Astrocyte (in vitro differentiated cells and primary cell): Measurements from ENCODE around the gene DELE1. TPM values are rescaled to one million over a fixed set of nuclear protein-coding genes. Genes with fewer than 3 reads are reported as not detected.
A peak's percentile ranks its signal among the peaks of the same experiment; 100 is the strongest.

ENCODE experiments used
- DNase-seq: peaks from one replicate; pipeline ENCODE4 v3.0.0-alpha.2; 2010; ENCODE audit warnings: low read depth
- FAIRE-seq: peaks from 2 replicates; lab custom pipeline; 2011; peaks lifted over from hg19 to GRCh38; lab: Jason Lieb, UNC
- H2AFZ ChIP-seq: 2 replicates; pipeline ENCODE4 v1.6.0; 2012; ENCODE audit warnings: low read depth, low read length, inconsistent platforms
- H3K27ac ChIP-seq: 2 replicates; pipeline ENCODE4 v1.5.1; 2011; ENCODE audit warnings: low read depth, low read length, inconsistent platforms
- H3K27me3 ChIP-seq: 2 replicates; pipeline ENCODE4 v1.6.0; 2011; ENCODE audit warnings: low read length, inconsistent platforms; ENCODE audit not compliant: insufficient read depth
- H3K36me3 ChIP-seq: 2 replicates; pipeline ENCODE4 v1.5.1; 2011; ENCODE audit warnings: low read length, inconsistent platforms; ENCODE audit not compliant: insufficient read depth
- H3K4me1 ChIP-seq: 2 replicates; pipeline ENCODE4 v1.5.1; 2011; ENCODE audit warnings: low read length, inconsistent platforms; ENCODE audit not compliant: insufficient read depth
- H3K4me2 ChIP-seq: 2 replicates; pipeline ENCODE4 v1.6.0; 2012; ENCODE audit warnings: low read length, inconsistent platforms
- H3K4me3 ChIP-seq: 2 replicates; pipeline ENCODE4 v1.5.1; 2011; ENCODE audit warnings: low read depth, mild to moderate bottlenecking, low read length, inconsistent platforms; ENCODE audit not compliant: insufficient read depth
- H3K79me2 ChIP-seq: 2 replicates; pipeline ENCODE4 v1.6.0; 2012; ENCODE audit warnings: mild to moderate bottlenecking, low read length, inconsistent platforms; ENCODE audit not compliant: insufficient read depth
- H3K9ac ChIP-seq: 2 replicates; pipeline ENCODE4 v1.6.0; 2012; ENCODE audit warnings: mild to moderate bottlenecking, low read length, inconsistent platforms
- H3K9me3 ChIP-seq: 2 replicates; pipeline ENCODE4 v1.5.1; 2012; ENCODE audit warnings: low read depth, mild to moderate bottlenecking, low read length, inconsistent platforms; ENCODE audit not compliant: insufficient read depth
- H4K20me1 ChIP-seq: 2 replicates; pipeline ENCODE4 v1.6.0; 2012; ENCODE audit warnings: low read length, inconsistent platforms; ENCODE audit not compliant: insufficient read depth
- H3K27ac Mint-ChIP-seq: one replicate; pipeline ENCODE4 v1.8.0; 2021; ENCODE audit warnings: mild to moderate bottlenecking, mixed read lengths; ENCODE audit not compliant: unreplicated experiment
- H3K27me3 Mint-ChIP-seq: one replicate; pipeline ENCODE4 v1.8.0; 2021; ENCODE audit warnings: low read depth, mixed read lengths; ENCODE audit not compliant: unreplicated experiment
- H3K36me3 Mint-ChIP-seq: one replicate; pipeline ENCODE4 v1.8.0; 2021; ENCODE audit warnings: low read depth, mixed read lengths; ENCODE audit not compliant: unreplicated experiment
- H3K4me1 Mint-ChIP-seq: one replicate; pipeline ENCODE4 v1.8.0; 2021; ENCODE audit warnings: low read depth, mixed read lengths; ENCODE audit not compliant: unreplicated experiment
- H3K4me3 Mint-ChIP-seq: one replicate; pipeline ENCODE4 v1.8.0; 2021; ENCODE audit warnings: mild to moderate bottlenecking, moderate library complexity, mixed read lengths; ENCODE audit not compliant: unreplicated experiment
- H3K9me3 Mint-ChIP-seq: one replicate; pipeline ENCODE4 v1.8.0; 2021; ENCODE audit warnings: mild to moderate bottlenecking, mixed read lengths; ENCODE audit not compliant: unreplicated experiment
- EZH2 ChIP-seq: IDR thresholded peaks from 2 replicates; pipeline ENCODE4 v1.6.1; 2012; ENCODE audit warnings: mild to moderate bottlenecking, low read length, inconsistent platforms; ENCODE audit not compliant: insufficient read depth
- total RNA-seq: library from RNA; stranded (reverse); gene quantifications from 2 replicates; pipeline ENCODE4 v1.2.1, GENCODE V29; 2021
- TF ChIP-seq, protein P1 (sequence below): IDR thresholded peaks from 2 replicates; pipeline ENCODE4 v1.5.1; 2011; ENCODE audit warnings: low read depth, mild to moderate bottlenecking, inconsistent platforms, low read length, moderate library complexity; ENCODE audit not compliant: insufficient read depth

The DELE1 gene
- total RNA-seq, 1 donor from 2014 or later = 37.6 TPM

DNA sequence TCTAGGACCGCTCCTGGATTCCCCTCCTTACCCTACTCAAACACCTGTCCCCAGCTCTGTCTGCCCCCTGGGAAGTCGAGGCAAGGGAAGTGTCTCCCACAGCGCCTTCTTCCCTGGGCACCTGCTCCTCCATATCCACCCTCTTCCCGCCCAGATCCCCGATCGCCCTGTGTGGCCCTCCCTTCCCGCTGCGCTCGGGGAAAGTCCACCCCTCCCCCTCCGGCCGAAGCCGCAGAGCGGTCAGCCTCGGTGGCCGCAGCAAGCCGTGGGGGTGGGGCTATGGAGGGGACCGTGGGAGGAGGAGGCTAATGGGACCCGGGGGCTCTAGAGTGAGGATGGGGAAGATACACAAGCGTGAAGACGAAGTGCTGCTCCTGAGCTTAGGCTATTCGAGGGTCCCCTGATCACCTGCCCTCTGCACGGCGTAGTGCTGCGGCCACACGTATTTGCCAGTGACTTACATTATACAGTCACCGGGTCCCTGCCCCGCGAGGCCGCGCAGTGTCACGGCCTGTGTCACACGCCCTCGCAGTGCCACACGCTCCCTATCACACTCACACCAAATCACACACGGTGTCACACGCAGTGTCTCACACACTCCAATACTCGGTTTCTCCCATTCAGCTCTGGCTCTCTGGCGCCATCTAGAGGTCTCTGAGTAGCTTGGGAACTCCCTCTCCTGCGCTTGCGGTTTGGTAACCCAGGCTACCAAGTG lies 44.8 kb upstream of the DELE1 start:
- peak overlapping the region; percentile 41 for H3K9ac ChIP-seq
- H3K4me2 ChIP-seq = peak overlapping the region; percentile 96
- FAIRE-seq = peak; percentile 80
- H3K27ac ChIP-seq = no peak overlapping the region
- peaks cover 4% of the 10 kb centered on the region for H3K36me3 Mint-ChIP-seq
- H3K27ac Mint-ChIP-seq = peak overlapping the region; percentile 59
- H3K27me3 ChIP-seq = peaks cover 67% of the 10 kb centered on the region
- H3K4me3 ChIP-seq = peak overlapping the region; percentile 46
- peak overlapping the region; percentile 79 for H3K4me3 Mint-ChIP-seq
- peak; percentile 61 for DNase-seq
- peaks cover 45% of the 10 kb centered on the region for H3K27me3 Mint-ChIP-seq
- H3K9me3 ChIP-seq = no peaks in the 10 kb centered on the region
- H2AFZ ChIP-seq = peak overlapping the region; percentile 65
- no peaks in the 10 kb centered on the region for H3K9me3 Mint-ChIP-seq
- peaks cover 19% of the 10 kb centered on the region for H4K20me1 ChIP-seq
- peaks cover 32% of the 10 kb centered on the region for H3K4me1 Mint-ChIP-seq
- no peaks in the 10 kb centered on the region for H3K36me3 ChIP-seq
- TF ChIP-seq EZH2 = no peak
- TF ChIP-seq, protein P1, sequence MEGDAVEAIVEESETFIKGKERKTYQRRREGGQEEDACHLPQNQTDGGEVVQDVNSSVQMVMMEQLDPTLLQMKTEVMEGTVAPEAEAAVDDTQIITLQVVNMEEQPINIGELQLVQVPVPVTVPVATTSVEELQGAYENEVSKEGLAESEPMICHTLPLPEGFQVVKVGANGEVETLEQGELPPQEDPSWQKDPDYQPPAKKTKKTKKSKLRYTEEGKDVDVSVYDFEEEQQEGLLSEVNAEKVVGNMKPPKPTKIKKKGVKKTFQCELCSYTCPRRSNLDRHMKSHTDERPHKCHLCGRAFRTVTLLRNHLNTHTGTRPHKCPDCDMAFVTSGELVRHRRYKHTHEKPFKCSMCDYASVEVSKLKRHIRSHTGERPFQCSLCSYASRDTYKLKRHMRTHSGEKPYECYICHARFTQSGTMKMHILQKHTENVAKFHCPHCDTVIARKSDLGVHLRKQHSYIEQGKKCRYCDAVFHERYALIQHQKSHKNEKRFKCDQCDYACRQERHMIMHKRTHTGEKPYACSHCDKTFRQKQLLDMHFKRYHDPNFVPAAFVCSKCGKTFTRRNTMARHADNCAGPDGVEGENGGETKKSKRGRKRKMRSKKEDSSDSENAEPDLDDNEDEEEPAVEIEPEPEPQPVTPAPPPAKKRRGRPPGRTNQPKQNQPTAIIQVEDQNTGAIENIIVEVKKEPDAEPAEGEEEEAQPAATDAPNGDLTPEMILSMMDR = peak; percentile 99
- peaks cover 24% of the 10 kb centered on the region for H3K4me1 ChIP-seq
- no peaks in the 10 kb centered on the region for H3K79me2 ChIP-seq

GRCh38 chr5:141879426-141879759 lies 44.3 kb upstream of the DELE1 start:
- TF ChIP-seq, protein P1 = no peak
- no peak for TF ChIP-seq EZH2
- H3K4me2 ChIP-seq = no peak overlapping the region
- peaks cover 19% of the 10 kb centered on the region for H4K20me1 ChIP-seq
- no peak overlapping the region for H3K4me3 ChIP-seq
- Mint-ChIP-seq H3K27ac (peak overlapping the region; percentile 59), H3K27me3 (peaks cover 47% of the 10 kb centered on the region), H3K4me3 (peak overlapping the region; percentile 79), H3K9me3 (no peaks in the 10 kb centered on the region), H3K4me1 (peaks cover 32% of the 10 kb centered on the region), H3K36me3 (peaks cover 4% of the 10 kb centered on the region)
- H3K36me3 ChIP-seq = no peaks in the 10 kb centered on the region
- no peak overlapping the region for H3K27ac ChIP-seq
- no peaks in the 10 kb centered on the region for H3K79me2 ChIP-seq
- H3K4me1 ChIP-seq = peaks cover 24% of the 10 kb centered on the region
- no peak overlapping the region for H3K9ac ChIP-seq
- DNase-seq (no peak), FAIRE-seq (no peak)
- H3K27me3 ChIP-seq = peaks cover 70% of the 10 kb centered on the region
- H3K9me3 ChIP-seq = no peaks in the 10 kb centered on the region
- H2AFZ ChIP-seq = no peak overlapping the region
